ENCODE data around the gene TOPBP1.

TOPBP1 gene

DNA sequence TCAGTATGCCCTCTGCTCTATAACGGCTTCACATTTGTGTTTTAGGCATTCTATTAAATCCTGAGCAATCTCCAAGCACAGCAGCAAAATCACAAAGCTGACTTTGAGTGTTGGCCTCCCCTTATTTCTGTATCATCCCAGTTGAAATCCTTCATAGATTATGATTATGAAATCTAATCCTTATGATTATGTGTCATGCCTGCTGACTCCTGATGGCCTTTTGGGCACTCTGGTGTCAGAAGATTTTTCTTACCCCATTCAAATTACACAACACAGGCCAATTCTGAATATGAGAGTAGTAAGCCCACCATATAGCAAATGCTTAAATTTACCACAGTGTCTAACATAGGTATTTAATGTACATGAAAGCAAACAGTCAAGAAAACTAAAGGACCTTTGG is 53.9 kb downstream of the TOPBP1 start:
- DNase-seq (ENCODE audit: low spot score): no peak

- DNase-seq (ENCODE audit: low spot score): no peak
These were observed 54.8 kb downstream of the TOPBP1 start for GRCh38 chr3:133606902-133607301.

DNA sequence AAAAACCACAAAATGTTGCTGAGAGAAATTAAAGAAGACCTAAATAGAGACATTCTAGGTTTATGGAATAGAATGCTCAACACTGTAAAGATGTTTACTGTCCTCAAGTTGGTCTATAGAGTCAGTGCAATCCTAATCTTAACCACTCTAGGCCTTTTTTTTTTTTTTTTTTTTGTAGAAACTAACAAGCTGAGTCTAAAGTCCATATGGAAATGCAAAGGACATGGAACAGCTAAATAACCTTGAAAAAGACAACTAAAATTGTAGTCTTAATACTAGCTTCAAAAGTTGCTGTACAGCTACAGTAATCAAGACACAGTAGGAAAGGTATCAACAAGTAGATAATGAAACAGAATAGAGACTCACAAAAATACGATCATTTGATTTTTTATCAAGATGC is 55.4 kb downstream of the TOPBP1 start:
- no peak for DNase-seq (ENCODE audit: low spot score)

DNA sequence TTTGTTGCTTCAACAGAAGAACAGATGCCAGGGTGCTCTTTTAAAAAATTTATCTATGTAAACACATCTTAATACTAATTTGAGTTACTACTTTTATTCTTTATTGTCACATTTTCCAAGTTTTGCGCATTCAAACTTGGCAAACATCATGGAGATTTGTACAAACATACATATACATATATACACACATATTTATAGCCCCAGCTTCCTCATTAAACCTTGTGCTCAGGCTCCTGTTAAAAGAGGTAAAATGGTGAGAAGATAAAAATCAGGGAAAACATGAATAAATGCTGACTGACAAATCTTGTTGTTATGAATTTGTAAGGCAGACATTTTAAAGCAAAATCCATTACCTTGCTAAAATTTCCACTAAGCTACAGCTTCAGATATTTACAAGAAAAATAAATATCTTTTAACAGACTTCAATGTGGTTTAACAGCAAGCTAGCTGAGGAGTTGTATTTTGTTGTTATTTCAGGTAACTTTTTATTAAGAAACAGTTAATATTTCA is 61.1 kb downstream of the TOPBP1 start:
- no peak for DNase-seq (ENCODE audit: low spot score)

DNA sequence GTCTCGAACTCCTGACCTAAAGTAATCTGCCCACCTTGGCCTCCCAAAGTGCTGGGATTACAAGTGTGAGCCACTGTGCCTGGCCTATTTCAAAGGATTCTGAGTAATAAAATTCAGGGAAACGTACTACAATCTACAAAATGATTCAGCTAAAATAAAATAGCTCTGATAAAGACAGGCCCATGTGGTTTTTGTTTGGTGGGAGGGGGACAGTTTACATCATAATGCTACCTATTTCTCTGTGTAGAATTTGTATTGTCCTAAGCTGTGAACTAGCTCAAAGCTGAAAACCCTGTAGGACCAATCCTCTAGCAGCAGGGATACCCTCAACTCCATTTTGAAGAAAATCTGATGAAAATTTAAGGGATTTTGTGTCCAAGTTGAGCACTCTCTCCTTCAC is 62.5 kb downstream of the TOPBP1 start:
- no peak for DNase-seq (ENCODE audit: low spot score)

DNA sequence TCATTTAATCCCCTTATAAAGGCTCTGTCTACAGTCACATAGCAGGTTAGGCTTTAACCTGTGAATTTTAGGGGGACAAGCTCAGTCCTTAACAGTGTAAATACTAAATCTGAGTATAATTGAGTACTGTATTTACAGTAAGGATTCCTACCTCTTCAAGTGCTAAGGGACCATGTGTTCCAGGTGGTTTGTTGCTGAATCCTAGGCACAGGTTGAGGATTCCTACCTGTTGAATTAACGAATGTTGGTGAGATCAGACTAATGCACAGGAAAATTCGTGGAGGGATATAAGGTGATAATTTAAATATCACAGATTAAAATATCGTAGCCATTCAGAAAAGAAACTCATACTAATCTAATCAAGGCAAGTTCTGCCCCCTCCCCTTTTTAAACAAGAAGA is 63.3 kb downstream of the TOPBP1 start:
- no peak for DNase-seq (ENCODE audit: low spot score)

- DNase-seq (ENCODE audit: low spot score): peak; percentile 9
These were observed 66.4 kb downstream of the TOPBP1 start for GRCh38 chr3:133595341-133595740.

DNA sequence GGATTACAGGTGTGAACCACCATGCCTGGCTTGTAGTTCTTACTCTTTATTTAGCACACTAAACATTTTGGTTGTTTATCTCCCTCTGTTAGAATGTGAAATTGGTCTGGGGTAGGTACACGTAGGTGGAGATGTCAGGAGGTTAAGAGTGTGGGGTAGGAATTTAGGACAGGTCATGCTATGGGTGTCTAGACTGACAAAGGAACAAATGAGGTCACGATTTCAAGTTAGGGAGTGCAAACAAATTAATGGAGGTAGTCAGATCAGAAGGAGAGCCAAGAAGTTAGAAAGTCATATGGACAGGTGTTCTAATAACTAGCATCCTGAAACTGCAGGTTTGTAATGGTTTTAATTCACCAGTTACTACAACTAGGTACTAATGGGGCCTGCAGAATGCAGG is 68.5 kb downstream of the TOPBP1 start:
- no peak for DNase-seq (ENCODE audit: low spot score)

GRCh38 chr3:133592843-133593242 is 68.9 kb downstream of the TOPBP1 start:
- no peak for DNase-seq (ENCODE audit: low spot score)

- peak; percentile 70 for DNase-seq (ENCODE audit: low spot score)
These were observed 70.4 kb downstream of the TOPBP1 start for GRCh38 chr3:133591271-133591742.

GRCh38 chr3:133589503-133589902 is 72.2 kb downstream of the TOPBP1 start:
- no peak for DNase-seq (ENCODE audit: low spot score)

- DNase-seq (ENCODE audit: low spot score): no peak
These were observed 72.8 kb downstream of the TOPBP1 start for GRCh38 chr3:133588784-133589465.

- DNase-seq (ENCODE audit: low spot score): no peak
These were observed 73.7 kb downstream of the TOPBP1 start for GRCh38 chr3:133588035-133588434.

DNA sequence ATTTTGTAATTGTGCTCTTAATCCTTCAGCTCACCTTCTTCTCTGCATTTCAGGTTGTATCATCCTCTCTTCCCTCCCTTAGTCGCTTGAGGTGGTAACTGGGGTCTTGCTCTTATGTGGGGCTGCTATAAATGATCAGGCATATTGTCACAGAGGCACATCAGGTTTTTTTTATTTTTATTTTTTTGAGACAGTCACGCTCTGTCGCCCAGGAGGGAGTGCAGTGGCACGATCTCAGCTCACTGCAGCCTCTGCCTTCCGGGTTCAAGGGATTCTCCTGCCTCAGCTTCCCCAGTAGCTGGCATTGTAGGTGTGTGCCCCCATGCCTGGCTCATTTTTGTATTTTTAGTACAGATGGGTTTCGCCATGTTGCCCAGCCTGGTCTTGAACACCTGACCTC is 78.3 kb downstream of the TOPBP1 start:
- no peak for DNase-seq (ENCODE audit: low spot score)

GRCh38 chr3:133578548-133579191 is 83.1 kb downstream of the TOPBP1 start:
- DNase-seq (ENCODE audit: low spot score): peak; percentile 36

DNA sequence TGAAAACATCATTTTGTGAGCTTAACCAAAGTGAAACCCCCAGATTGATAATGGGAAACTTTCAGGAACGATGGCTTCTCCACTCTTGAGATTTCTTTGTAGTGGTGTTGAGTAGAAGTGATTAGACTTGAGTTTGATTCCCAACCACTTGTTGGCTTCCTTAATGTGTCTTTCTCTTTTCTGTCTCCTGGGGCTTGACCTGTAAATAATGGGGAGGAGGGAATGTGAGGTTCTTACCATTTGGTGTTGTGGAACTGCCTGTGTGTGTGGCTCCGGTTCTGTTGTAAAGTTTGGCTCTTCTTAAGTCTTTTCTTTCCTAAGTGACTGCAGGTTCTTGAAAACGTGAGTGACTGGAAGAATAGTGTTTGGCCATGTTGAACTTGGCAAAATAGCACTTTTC is 85.6 kb downstream of the TOPBP1 start:
- no peak for DNase-seq (ENCODE audit: low spot score)

DNA sequence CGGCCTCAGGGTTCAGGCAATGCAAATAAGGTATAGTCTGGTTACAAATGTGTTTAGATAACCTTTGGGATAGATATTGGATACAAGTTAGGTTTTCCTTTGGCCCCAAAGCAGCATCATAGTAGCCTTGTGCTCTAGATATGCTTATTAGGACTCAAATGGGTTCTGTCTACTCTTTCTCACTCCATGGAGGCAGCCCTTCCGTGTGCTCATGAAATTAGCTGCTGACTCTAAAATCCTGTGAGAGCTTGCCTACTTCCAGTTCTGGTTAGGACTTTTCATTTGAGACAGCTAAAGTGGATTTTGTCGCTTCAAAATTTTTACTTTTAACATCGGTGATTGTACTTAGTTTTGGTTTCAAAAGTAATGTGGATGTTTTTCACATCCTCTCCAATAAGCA is 86.7 kb downstream of the TOPBP1 start:
- no peak for DNase-seq (ENCODE audit: low spot score)

DNA sequence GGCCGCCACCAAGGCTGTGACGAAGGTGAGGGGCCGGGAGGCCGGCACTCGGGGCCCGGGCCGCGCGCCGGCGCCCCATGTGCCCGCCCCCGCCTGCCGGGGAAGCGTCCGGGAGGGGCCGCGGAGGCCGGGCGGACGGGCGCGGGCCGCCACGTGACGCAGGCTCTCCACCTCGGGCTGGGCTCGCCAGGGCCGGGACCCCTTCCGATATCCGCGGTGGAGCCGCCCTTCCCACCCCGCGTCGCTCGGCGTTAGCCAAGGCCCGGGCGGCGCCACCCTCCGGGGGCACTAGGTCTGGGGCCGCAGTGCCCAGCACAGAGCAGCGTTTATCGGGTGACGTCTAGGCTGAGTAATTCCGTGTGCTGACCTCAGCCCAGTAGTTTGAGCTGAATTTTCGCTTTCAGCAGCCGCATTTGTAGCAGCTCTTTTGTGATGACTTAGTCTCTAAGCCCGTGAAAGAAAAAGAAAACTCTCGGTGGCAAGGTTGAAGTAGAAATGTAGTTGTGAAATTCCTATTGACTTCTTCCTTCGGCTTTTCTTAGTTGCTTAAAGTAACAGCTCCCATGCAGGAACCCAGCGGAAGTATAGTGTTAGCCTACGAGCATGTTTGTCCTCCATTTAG is 87.4 kb downstream of the TOPBP1 start:
- DNase-seq (ENCODE audit: low spot score): peak; percentile 54

DNA sequence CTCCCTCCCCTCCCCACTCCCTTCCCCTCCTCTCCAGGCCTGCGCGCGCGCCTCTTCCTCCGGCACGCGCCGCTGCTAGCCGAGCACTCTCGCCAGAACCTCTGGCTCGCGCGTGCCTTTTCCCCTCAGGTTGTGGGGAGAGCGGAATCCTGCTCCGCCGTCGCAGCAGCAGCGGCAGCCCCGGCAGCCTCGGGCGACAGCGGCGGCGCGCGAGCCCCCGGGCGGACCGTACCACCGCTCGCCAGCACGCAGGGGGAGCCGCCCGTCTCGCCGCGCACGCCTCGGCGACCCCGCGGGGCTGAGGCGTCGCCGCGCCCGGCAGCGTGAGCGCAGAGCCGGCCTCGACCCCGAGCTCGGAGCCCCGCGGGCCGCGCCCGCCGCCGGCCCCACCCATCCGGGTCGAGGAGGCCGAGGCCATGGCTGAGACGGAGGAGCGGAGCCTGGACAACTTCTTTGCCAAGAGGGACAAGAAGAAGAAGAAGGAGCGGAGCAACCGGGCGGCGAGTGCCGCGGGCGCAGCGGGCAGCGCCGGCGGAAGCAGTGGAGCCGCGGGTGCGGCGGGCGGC is 88.0 kb downstream of the TOPBP1 start, which contains the start of gene CDV3:
Gene CDV3, plus strand, starts transcription at position 58 of the 566 bp plus-strand sequence. Its CDS starts 359 bp downstream, at position 417.
- no peak for DNase-seq (ENCODE audit: low spot score)

DNA sequence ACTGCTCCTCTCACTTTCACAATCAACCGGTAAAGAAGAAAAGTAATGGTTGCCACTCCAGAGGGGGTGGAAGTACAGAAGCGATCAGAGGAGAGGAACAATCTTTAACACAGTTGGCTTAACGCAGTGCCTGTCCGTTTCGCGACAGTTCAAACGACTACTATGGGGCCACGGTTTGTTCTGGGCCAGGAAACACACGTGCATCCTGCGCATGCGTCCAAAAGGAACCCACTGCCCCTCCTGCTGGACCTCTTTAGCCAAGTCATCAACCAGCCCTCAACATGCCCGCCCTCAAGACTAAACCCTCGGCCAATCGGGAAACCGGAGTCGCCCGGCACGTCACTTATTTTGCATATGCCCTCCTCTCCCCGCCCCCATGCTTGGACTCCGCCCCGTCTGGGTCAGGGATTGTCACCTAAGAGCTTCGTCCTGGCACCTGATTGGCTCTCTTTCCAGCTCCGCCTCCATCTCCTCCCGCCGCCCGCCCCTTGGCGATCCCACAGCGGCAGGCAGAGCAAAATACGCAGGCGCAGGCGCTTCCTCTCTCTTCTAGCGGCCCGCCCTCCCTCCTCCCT is 88.6 kb downstream of the TOPBP1 start:
- DNase-seq (ENCODE audit: low spot score): peak; percentile 96

DNA sequence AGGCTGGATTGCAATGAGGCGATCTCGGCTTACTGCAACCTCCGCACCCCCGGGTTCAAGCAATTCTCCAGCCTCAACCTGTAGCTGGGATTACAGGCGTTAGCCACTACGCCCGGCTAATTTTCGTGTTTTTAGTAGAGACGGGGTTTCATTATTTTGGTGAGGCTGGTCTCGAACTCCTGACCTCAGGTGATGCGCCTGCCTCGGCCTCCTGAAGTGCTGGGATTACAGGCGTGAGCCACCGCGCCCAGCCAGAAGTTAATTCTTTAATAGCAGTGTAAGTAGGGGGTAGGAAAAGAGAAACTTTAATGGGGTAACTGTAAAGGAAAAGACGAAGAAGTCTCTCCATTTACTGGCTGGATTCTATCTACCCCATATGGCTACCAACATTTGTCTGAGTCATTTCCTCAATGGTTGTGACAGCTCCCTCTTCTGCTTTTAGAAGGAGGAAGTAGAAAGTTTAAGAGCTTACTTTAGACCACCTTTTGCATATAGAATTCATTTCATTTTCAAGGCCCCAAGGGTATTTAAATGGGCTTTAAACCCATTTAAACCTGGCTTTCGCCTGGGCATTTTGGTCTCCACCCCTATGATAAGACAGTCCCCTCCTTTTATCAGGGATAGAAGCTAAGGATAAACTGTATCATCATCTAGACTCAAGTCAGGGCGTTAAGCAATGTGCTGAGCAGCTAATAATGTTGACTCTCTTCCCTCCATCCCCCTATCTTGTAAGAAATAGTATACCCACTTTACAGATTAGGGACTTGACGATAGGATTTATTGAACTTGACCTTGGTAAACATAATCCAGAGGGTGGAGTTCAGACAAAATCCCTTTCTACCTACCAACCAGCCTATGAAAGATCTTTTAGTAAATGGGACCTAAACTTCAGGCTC is 89.3 kb downstream of the TOPBP1 start:
- no peak for DNase-seq (ENCODE audit: low spot score)

Measured in AG08395 (cell line).